SW480 (cell line): ENCODE measurements around the gene EPM2A.
"Not testable (repeated sequence)": the region's sequence is repeated elsewhere in the genome, so short reads cannot be mapped to it uniquely, and the experiment has no call there.

Experiments
- DNase-seq: peaks from one replicate; pipeline ENCODE4 v3.0.0-alpha.2; 2016; ENCODE audit warnings: low spot score

The EPM2A gene

GRCh38 chr6:145729887-145730286, 5.4 kb downstream of the EPM2A start:
- DNase-seq, result no peak

- DNase-seq, result no peak
Measured at GRCh38 chr6:145728444-145729385, 6.6 kb downstream of the EPM2A start.

- DNase-seq, result no peak
Measured at GRCh38 chr6:145727817-145728388, 7.4 kb downstream of the EPM2A start.

- no peak for DNase-seq
Measured at GRCh38 chr6:145725570-145725969, 9.8 kb downstream of the EPM2A start.

- DNase-seq, result no peak
Measured at GRCh38 chr6:145723646-145724045, 11.7 kb downstream of the EPM2A start.

GRCh38 chr6:145722190-145722589, 13.1 kb downstream of the EPM2A start:
- DNase-seq, result no peak

GRCh38 chr6:145721144-145721543, 14.2 kb downstream of the EPM2A start:
- DNase-seq, result no peak

- no peak for DNase-seq
Measured at GRCh38 chr6:145715426-145715825, 19.9 kb downstream of the EPM2A start.

- no peak for DNase-seq
Measured at GRCh38 chr6:145714731-145715130, 20.6 kb downstream of the EPM2A start.

GRCh38 chr6:145713773-145714172, 21.5 kb downstream of the EPM2A start:
- DNase-seq, result no peak

- no peak for DNase-seq
Measured at GRCh38 chr6:145711372-145711771, 23.9 kb downstream of the EPM2A start.

GRCh38 chr6:145707397-145707796, 27.9 kb downstream of the EPM2A start:
- no peak for DNase-seq

- no peak for DNase-seq
Measured at GRCh38 chr6:145705561-145705960, 29.8 kb downstream of the EPM2A start.

- peak; percentile 3 for DNase-seq
Measured at GRCh38 chr6:145704143-145704781, 31.1 kb downstream of the EPM2A start.

GRCh38 chr6:145699462-145699861, 35.9 kb downstream of the EPM2A start:
- DNase-seq, result no peak

GRCh38 chr6:145697401-145697800, 37.9 kb downstream of the EPM2A start:
- not testable (repeated sequence) for DNase-seq

GRCh38 chr6:145694083-145694737, 41.1 kb downstream of the EPM2A start:
- no peak for DNase-seq

- no peak for DNase-seq
Measured at GRCh38 chr6:145690969-145691368, 44.4 kb downstream of the EPM2A start.

GRCh38 chr6:145689529-145689928, 45.8 kb downstream of the EPM2A start:
- no peak for DNase-seq

- no peak for DNase-seq
Measured at GRCh38 chr6:145688493-145688905, 46.8 kb downstream of the EPM2A start.

GRCh38 chr6:145685932-145686331, 49.4 kb downstream of the EPM2A start:
- no peak for DNase-seq

- no peak for DNase-seq
Measured at GRCh38 chr6:145681965-145682364, 53.4 kb downstream of the EPM2A start.
